Measurements from ENCODE around the gene SLC45A3.

SLC45A3 gene

DNA sequence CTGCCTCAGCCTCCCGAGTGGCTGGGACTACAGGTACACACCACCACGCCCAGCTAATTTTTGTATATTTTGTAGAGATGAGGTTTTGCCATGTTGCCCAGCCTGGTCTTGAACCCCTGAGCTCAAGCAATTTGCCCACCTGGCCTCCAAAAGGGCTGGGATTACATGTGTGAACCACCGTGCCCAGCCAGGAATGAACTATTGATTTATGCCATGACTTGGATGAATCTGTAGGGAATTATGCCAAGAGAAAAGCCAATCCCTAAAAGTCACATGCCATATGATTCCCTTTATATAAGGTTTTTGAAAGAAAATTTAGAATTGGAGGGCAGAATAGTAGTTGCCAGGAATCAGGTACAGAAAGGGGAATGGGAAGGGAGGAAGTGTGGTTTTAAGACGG lies 19.1 kb upstream of the SLC45A3 start:
- FAIRE-seq (no peak), DNase-seq (ENCODE audit: insufficient read length, low spot score) (no peak)
- TF ChIP-seq, protein P1, sequence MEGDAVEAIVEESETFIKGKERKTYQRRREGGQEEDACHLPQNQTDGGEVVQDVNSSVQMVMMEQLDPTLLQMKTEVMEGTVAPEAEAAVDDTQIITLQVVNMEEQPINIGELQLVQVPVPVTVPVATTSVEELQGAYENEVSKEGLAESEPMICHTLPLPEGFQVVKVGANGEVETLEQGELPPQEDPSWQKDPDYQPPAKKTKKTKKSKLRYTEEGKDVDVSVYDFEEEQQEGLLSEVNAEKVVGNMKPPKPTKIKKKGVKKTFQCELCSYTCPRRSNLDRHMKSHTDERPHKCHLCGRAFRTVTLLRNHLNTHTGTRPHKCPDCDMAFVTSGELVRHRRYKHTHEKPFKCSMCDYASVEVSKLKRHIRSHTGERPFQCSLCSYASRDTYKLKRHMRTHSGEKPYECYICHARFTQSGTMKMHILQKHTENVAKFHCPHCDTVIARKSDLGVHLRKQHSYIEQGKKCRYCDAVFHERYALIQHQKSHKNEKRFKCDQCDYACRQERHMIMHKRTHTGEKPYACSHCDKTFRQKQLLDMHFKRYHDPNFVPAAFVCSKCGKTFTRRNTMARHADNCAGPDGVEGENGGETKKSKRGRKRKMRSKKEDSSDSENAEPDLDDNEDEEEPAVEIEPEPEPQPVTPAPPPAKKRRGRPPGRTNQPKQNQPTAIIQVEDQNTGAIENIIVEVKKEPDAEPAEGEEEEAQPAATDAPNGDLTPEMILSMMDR (IDR thresholded peaks at IDR 0.05; ENCODE audit: insufficient read depth, missing control alignments) = no peak

DNA sequence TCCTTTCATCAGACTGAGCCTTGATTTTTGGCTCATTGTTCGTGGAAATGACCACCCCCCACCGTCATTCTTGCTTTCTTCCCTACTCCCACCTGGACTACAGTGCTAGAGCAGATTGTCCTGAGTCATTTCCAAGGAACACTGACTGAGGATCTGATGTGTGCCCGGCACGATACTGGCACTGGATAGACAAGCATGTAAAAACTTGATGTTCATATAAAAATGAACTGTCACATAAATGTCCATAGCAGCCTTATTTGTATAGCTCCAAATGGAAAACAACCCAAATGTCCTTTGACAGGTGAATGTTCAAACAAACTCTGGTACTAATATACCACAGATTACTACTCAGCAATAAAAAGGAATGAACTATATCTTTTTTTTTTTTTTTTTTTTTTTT lies 18.6 kb upstream of the SLC45A3 start:
- FAIRE-seq = no peak
- TF ChIP-seq, protein P1 (IDR thresholded peaks at IDR 0.05; ENCODE audit: insufficient read depth, missing control alignments) = no peak
- DNase-seq (ENCODE audit: insufficient read length, low spot score) = no peak

DNA sequence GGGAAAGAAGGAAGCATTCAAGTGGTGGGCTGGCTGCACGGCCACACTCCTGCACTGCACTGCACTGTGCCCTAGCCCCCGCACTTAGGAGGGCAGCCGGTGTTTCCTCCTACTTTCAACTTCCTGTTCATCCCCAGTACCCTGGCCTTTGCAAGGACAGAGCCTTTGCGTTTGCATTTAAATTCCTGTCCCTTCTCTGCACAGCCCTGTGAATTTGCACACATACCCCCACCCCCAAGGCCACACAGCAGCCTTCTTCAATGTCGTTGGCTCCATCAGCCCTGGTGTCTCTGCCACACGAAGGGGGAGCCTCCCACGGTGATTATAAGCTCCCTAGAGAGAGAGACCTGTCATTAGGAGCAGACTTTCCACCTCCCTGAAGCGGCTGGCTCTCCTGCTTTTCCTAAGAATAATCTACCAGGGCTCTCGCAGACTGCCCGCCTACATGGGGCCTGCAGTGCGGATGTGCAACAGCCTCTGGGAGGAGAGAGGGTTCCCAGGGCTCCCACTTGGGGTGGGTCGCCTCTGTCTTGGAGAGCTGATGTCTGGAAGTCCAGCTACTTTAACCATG lies 13.2 kb upstream of the SLC45A3 start:
- TF ChIP-seq, protein P1 (IDR thresholded peaks at IDR 0.05; ENCODE audit: insufficient read depth, missing control alignments) = no peak

DNA sequence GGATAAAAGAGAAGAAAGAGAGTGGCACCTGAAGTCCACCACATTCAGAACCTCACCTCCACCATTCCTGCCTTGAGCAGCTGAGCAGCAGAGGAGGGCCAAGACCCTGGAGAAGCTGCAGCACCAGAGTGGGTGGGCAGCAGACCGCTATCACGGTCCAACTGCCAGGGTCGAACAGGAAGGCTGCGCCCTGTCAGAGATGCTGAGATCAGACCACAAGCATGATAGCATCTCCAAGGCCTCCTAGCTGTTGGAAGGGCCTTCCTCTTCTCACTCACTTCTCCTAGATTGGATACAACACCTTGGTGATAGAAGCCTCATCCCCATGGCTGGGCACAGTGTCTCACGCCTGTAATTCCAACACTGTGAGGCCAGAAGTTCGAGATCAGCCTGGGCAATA lies 12.1 kb upstream of the SLC45A3 start:
- no peak for FAIRE-seq
- TF ChIP-seq, protein P1 (IDR thresholded peaks at IDR 0.05; ENCODE audit: insufficient read depth, missing control alignments) = no peak
- peak; percentile 8 for DNase-seq (ENCODE audit: insufficient read length, low spot score)

More for the DNA sequence above, 13.2 kb upstream of the SLC45A3 start:
- FAIRE-seq (no peak), DNase-seq (ENCODE audit: insufficient read length, low spot score) (peak; percentile 80)

DNA sequence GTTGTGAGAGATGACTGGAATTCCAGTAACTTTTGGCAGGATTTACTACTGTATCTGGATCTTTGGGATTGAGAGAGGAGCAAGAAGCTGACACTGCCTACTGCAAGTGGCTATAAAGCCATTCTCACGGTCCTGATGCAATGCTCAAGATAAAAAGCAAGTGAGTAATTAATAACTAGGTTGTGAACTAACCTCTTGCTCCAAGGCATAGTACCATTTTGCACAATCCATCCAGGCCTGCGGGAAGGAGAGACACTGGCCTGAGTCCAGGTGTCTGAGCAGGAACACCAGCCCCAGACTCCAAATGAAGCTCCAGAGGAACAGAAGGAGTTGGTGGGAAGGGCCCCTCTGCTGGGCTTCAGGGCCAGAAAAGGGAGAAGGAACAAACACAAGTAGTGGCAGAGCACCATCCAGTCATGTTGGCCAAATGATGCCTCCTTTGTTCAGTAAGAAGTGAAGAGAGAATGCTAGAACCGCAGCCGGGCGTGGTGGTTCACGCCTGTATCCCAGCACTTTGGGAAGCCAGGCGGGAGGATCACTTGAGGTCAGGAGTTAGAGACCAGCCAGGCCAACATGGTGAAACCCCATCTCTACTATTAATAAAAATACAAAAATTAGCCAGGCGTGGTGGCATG lies 9.9 kb upstream of the SLC45A3 start:
- FAIRE-seq (no peak), DNase-seq (ENCODE audit: insufficient read length, low spot score) (no peak)
- TF ChIP-seq, protein P1 (IDR thresholded peaks at IDR 0.05; ENCODE audit: insufficient read depth, missing control alignments) = no peak

DNA sequence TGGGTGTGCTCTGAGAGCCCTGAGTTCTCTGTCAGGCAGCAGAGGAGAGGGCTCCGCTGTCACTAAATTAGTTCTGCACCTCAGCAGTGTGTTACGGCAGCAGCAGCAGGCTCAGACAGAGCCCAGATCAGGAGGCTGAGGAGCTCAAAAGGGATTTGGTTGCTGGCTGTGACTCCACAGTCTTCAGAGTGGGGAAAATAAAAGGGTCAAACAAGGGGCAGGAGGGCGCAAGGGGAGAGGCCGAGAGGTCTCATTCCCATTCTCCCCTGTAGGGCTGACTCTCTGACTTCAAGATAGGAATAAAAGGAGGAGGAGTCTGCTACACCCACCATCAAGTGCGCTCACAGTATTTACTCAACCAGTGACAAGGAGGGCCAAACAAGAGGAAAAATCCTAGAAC lies 9.2 kb upstream of the SLC45A3 start:
- TF ChIP-seq, protein P1 (IDR thresholded peaks at IDR 0.05; ENCODE audit: insufficient read depth, missing control alignments) = no peak
- DNase-seq (ENCODE audit: insufficient read length, low spot score) = no peak
- FAIRE-seq = no peak
